HepG2 (cell line): Measurements from ENCODE around the gene PREX1. TPM values are rescaled to one million over a fixed set of nuclear protein-coding genes. Genes with fewer than 3 reads are reported as not detected.
A peak's percentile ranks its signal among the peaks of the same experiment; 100 is the strongest.

Experiments used
- SALL1 ChIP-seq: sonication (generic); formaldehyde crosslinking; IDR thresholded peaks from 2 replicates; pipeline ENCODE4 v1.8.0; 2022; ENCODE audit warnings: mild to moderate bottlenecking, missing genetic modification reagents
- TSC22D2 ChIP-seq: sonication (generic); formaldehyde crosslinking; IDR thresholded peaks from 2 replicates; pipeline ENCODE4 v1.5.1; 2020; ENCODE audit warnings: missing genetic modification reagents, mild to moderate bottlenecking, borderline replicate concordance
- ZC3H13 ChIP-seq: sonication (generic); formaldehyde crosslinking; IDR thresholded peaks from 2 replicates; pipeline ENCODE4 v1.8.1; 2023; ENCODE audit warnings: mild to moderate bottlenecking, missing genetic modification reagents, moderate library complexity
- ZNF317 ChIP-seq: sonication (generic); formaldehyde crosslinking; IDR thresholded peaks from 2 replicates; pipeline ENCODE4 v1.5.0; 2020; ENCODE audit warnings: mild to moderate bottlenecking, missing genetic modification reagents
- ZNF619 ChIP-seq: sonication (generic); formaldehyde crosslinking; IDR thresholded peaks from 2 replicates; pipeline ENCODE4 v1.4.0; 2020; ENCODE audit warnings: mild to moderate bottlenecking, missing genetic modification reagents
- ZNF850 ChIP-seq: sonication (generic); formaldehyde crosslinking; conservative IDR thresholded peaks from 2 replicates; pipeline ENCODE4 v1.9.0; 2021; ENCODE audit warnings: mild to moderate bottlenecking, missing genetic modification reagents
- ZNF891 ChIP-seq: sonication (generic); formaldehyde crosslinking; IDR thresholded peaks from 2 replicates; pipeline ENCODE4 v1.5.0; 2020; ENCODE audit warnings: mild to moderate bottlenecking, missing genetic modification reagents
- polyA plus RNA-seq, 8 experiments: library from polyadenylated mRNA; depleted of rRNA in 3 of 8; stranded (reverse) in 7 of 8; unstranded in 1 of 8; fragments of >200 nt; fragmentation: Illumina TruSeq in 4 of 8; extraction: Trizol in 4 of 8; gene quantifications; 2 replicates each; pipeline versions ENCODE4 v1.2.1 to v1.2.3, GENCODE V29; 2011 to 2016; ENCODE audit warnings: low read depth in 4 of 8, missing spikeins in 1 of 8, mixed read lengths in 1 of 8; ENCODE audit not compliant: insufficient read depth in 1 of 8
- total RNA-seq, 5 experiments: library from RNA; depleted of rRNA; stranded (reverse); fragments of >200 nt; fragmentation: Illumina TruSeq; extraction: Trizol; gene quantifications; 2 replicates each; pipeline ENCODE4 v1.2.3, GENCODE V29; 2016; ENCODE audit warnings: low read depth in 1 of 5
- TF ChIP-seq, protein P1 (sequence below), 2 experiments: sonication (generic) in 1 of 2; formaldehyde crosslinking in 1 of 2; IDR thresholded peaks; 2 replicates each; pipeline versions ENCODE4 v1.6.1 to v1.9.0; 2014 to 2022; ENCODE audit warnings: antibody characterized with exemption in 1 of 2, borderline replicate concordance in 1 of 2, inconsistent platforms in 1 of 2, low read depth in 1 of 2, missing genetic modification reagents in 1 of 2
- TF ChIP-seq, protein P2 (sequence below): sonication (generic); formaldehyde crosslinking; conservative IDR thresholded peaks from 2 replicates; pipeline ENCODE4 v1.4.0; 2020; ENCODE audit warnings: missing genetic modification reagents
- TF ChIP-seq, protein P3 (sequence below): sonication (generic); formaldehyde crosslinking; IDR thresholded peaks from 2 replicates; pipeline ENCODE4 v1.4.0; 2020; ENCODE audit warnings: missing genetic modification reagents

Gene PREX1
- total and polyA plus RNA-seq, 2 of the 13 experiments (the other 11 are each of a cell fraction or from before 2014, with no cell fraction given): 0.02 to 0.04 TPM

DNA sequence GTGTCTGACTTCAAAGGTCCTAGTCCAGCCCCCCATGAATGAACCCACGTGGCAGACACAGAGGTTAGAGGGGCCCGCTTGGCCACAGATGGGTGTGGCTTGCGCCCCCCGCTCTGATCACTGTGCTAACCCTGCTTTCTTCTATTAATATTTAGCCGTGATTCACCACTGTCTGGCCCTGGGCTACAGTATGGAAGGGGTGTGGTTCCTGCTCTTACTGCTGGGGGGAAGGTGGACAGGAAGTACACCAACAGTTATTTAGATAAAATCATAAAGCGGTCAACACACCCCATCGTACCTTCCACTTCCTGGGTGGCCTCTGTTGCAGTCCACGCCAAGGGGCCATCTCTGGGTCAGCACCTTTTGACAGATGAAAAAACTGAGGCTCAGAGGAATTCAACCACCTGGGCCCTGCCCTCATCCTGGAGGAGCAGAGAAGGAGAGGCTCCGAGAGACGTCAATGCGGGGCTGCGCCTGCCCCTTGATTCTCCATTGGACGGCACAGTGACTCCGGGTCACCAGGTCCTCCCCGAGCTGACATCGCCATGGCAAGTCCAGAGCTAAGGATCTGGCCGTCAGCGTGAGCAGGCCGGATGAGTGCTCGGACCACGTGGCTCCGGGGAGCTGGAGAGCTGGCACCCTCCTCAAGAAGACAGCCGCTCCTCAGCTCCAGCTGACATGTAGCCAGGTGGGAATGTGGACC lies 206.3 kb downstream of the PREX1 start (continued):
- TF ChIP-seq, protein P1, sequence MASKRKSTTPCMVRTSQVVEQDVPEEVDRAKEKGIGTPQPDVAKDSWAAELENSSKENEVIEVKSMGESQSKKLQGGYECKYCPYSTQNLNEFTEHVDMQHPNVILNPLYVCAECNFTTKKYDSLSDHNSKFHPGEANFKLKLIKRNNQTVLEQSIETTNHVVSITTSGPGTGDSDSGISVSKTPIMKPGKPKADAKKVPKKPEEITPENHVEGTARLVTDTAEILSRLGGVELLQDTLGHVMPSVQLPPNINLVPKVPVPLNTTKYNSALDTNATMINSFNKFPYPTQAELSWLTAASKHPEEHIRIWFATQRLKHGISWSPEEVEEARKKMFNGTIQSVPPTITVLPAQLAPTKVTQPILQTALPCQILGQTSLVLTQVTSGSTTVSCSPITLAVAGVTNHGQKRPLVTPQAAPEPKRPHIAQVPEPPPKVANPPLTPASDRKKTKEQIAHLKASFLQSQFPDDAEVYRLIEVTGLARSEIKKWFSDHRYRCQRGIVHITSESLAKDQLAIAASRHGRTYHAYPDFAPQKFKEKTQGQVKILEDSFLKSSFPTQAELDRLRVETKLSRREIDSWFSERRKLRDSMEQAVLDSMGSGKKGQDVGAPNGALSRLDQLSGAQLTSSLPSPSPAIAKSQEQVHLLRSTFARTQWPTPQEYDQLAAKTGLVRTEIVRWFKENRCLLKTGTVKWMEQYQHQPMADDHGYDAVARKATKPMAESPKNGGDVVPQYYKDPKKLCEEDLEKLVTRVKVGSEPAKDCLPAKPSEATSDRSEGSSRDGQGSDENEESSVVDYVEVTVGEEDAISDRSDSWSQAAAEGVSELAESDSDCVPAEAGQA (IDR thresholded peaks at IDR 0.05; ENCODE audit: low read depth): no peak
- TF ChIP-seq, protein P1 (CRISPR knock-in tag; IDR thresholded peaks at IDR 0.05; ENCODE audit: borderline replicate concordance): no peak
- no peak for TF ChIP-seq SALL1
- TF ChIP-seq, protein P2, sequence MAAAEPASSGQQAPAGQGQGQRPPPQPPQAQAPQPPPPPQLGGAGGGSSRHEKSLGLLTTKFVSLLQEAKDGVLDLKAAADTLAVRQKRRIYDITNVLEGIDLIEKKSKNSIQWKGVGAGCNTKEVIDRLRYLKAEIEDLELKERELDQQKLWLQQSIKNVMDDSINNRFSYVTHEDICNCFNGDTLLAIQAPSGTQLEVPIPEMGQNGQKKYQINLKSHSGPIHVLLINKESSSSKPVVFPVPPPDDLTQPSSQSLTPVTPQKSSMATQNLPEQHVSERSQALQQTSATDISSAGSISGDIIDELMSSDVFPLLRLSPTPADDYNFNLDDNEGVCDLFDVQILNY (CRISPR knock-in tag): no peak
- no peak for TF ChIP-seq ZNF891 (CRISPR knock-in tag)
- TF ChIP-seq, protein P3, sequence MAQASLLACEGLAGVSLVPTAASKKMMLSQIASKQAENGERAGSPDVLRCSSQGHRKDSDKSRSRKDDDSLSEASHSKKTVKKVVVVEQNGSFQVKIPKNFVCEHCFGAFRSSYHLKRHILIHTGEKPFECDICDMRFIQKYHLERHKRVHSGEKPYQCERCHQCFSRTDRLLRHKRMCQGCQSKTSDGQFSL (CRISPR knock-in tag): peak; percentile 4; the same call in 1 of the 2 replicates
- no peak for TF ChIP-seq ZNF850 (CRISPR knock-in tag)
- 0 out of 2 replicates have a peak, but pooled peaks have one; percentile 9 for TF ChIP-seq ZNF619 (CRISPR knock-in tag)
- TF ChIP-seq TSC22D2 (CRISPR knock-in tag): no peak
- TF ChIP-seq ZNF317 (CRISPR knock-in tag): no peak
- TF ChIP-seq ZC3H13 (CRISPR knock-in tag): no peak
